OCI-LY7 (cell line): ENCODE measurements around the gene AEBP2. TPM values are rescaled to one million over a fixed set of nuclear protein-coding genes. Genes with fewer than 3 reads are reported as not detected.

ENCODE experiments used
- BruUV-seq: library from RNA; stranded (reverse); fragments of 400-500 nt; replicated peaks from 2 replicates; lab custom pipeline; 2021; lab: Mats Ljungman, UMichigan
- CTCF ChIA-PET: fragments of 300-600 bp; sonication (Branson Sonifier 250); formaldehyde crosslinking; loops from one replicate; lab custom pipeline; 2022; ENCODE audit warnings: antibody characterized with exemption; ENCODE audit not compliant: unreplicated experiment; lab: Charles Lee
- POLR2A ChIA-PET: fragments of 300-600 bp; sonication (Branson Sonifier 250); formaldehyde crosslinking; loops from one replicate; lab custom pipeline; 2022; ENCODE audit warnings: antibody characterized with exemption; lab: Charles Lee
- DNase-seq: peaks from one replicate; pipeline ENCODE4 v3.0.0-alpha.2; 2015; ENCODE audit warnings: low spot score
- H2AFZ ChIP-seq: fragments of 200-600 bp; sonication (generic), shearing (Covaris generic); 2 replicates; pipeline ENCODE4 v1.6.1; 2014; ENCODE audit warnings: mild to moderate bottlenecking, antibody characterized with exemption, low read length, moderate library complexity
- H3K27ac ChIP-seq: fragments of 200-600 bp; sonication (generic); 2 replicates; pipeline ENCODE4 v1.5.1; 2014; ENCODE audit warnings: mixed run types, low read depth, mild to moderate bottlenecking, moderate library complexity, low read length, inconsistent platforms; ENCODE audit not compliant: poor library complexity, severe bottlenecking
- H3K36me3 ChIP-seq: fragments of 200-600 bp; sonication (generic); 2 replicates; pipeline ENCODE4 v1.6.1; 2014; ENCODE audit warnings: mild to moderate bottlenecking, antibody characterized with exemption, low read length, moderate library complexity, mixed read lengths; ENCODE audit not compliant: insufficient read depth
- H3K4me1 ChIP-seq: fragments of 200-600 bp; sonication (generic); 2 replicates; pipeline ENCODE4 v1.5.1; 2014; ENCODE audit warnings: mild to moderate bottlenecking, low read length; ENCODE audit not compliant: insufficient read depth, poor library complexity, severe bottlenecking
- H3K4me2 ChIP-seq: fragments of 200-600 bp; sonication (generic); 2 replicates; pipeline ENCODE4 v1.6.1; 2014; ENCODE audit warnings: mild to moderate bottlenecking, low read length
- H3K4me3 ChIP-seq: fragments of 200-600 bp; sonication (generic); 2 replicates; pipeline ENCODE4 v1.5.1; 2014; ENCODE audit warnings: mild to moderate bottlenecking, low read depth, low read length; ENCODE audit not compliant: poor library complexity, severe bottlenecking
- H3K79me2 ChIP-seq: fragments of 200-600 bp; sonication (generic); 2 replicates; pipeline ENCODE4 v1.6.1; 2016; ENCODE audit warnings: low read depth, mild to moderate bottlenecking, low read length, moderate library complexity, mixed read lengths; ENCODE audit not compliant: insufficient read depth
- H3K9me2 ChIP-seq: fragments of 200-600 bp; sonication (generic); 2 replicates; pipeline ENCODE4 v1.6.1; 2016; ENCODE audit warnings: mild to moderate bottlenecking, low read length, mixed read lengths; ENCODE audit not compliant: insufficient read depth
- H3K9me3 ChIP-seq: fragments of 200-600 bp; sonication (generic); 2 replicates; pipeline ENCODE4 v1.6.1; 2014; ENCODE audit warnings: mild to moderate bottlenecking, mixed run types, low read length, mixed read lengths
- H4K20me1 ChIP-seq: fragments of 200-600 bp; sonication (generic); 2 replicates; pipeline ENCODE4 v1.6.1; 2014; ENCODE audit warnings: mild to moderate bottlenecking, antibody characterized with exemption, low read length, moderate library complexity, mixed read lengths; ENCODE audit not compliant: insufficient read depth
- EZH2phosphoT487 ChIP-seq: fragments of 200-600 bp; sonication (generic); IDR thresholded peaks from 2 replicates; pipeline ENCODE4 v1.6.1; 2018; ENCODE audit warnings: low read depth, borderline replicate concordance, mild to moderate bottlenecking, mixed run types, antibody characterized with exemption, low read length, moderate library complexity, mixed read lengths
- intact Hi-C: fragments of 100-400 bp; cut with micrococcal nuclease; formaldehyde crosslinking; loops from one replicate; pipeline ENCODE4 v1.10.0; 2022; ENCODE audit not compliant: unreplicated experiment
- total RNA-seq, 2 experiments: library from RNA; depleted of rRNA in 1 of 2; stranded (reverse); fragments of >200 nt in 1 of 2; shearing (Covaris generic) in 1 of 2; gene quantifications; 2 replicates each; pipeline ENCODE4 v1.2.3, GENCODE V29; 2014 to 2022
- TF ChIP-seq, protein P1 (sequence below): fragments of 200-600 bp; sonication (generic); conservative IDR thresholded peaks from 2 replicates; pipeline ENCODE4 v1.5.1; 2014; ENCODE audit warnings: mild to moderate bottlenecking, antibody characterized with exemption, low read length, moderate library complexity, mixed read lengths

The AEBP2 gene
- total RNA-seq, 2 experiments from 2014 or later: 21.5 to 59.7 TPM

DNA sequence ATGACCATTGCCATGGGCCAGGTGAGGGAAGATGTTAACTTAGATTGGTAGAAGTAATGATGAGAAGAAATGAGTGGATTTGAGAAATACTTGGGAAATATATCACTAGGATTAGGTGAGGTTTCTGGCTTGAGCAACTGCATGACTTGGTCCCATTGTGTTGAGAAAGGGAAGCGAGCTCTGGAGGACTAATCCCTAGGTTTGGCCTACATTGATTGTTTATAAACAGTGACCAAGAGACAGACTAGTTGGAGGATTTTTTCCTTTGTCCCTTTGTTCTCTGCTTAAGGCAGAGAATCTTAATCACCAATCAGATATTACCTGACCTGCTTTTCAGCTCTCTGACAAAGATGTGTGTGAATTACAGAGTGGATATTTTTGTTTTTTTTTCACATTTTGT lies 100.5 kb downstream of the AEBP2 start:
- Histone ChIP-seq H3K9me2 (no peaks in the 10 kb centered on the region), H3K36me3 (no peaks in the 10 kb centered on the region), H3K79me2 (no peaks in the 10 kb centered on the region), H3K9me3 (peaks cover 9% of the 10 kb centered on the region), H3K27ac (no peak overlapping the region), H2AFZ (no peak overlapping the region), H3K4me3 (no peak overlapping the region), H3K4me1 (no peaks in the 10 kb centered on the region), H3K4me2 (no peak overlapping the region), H4K20me1 (no peaks in the 10 kb centered on the region)
- TF ChIP-seq, protein P1, sequence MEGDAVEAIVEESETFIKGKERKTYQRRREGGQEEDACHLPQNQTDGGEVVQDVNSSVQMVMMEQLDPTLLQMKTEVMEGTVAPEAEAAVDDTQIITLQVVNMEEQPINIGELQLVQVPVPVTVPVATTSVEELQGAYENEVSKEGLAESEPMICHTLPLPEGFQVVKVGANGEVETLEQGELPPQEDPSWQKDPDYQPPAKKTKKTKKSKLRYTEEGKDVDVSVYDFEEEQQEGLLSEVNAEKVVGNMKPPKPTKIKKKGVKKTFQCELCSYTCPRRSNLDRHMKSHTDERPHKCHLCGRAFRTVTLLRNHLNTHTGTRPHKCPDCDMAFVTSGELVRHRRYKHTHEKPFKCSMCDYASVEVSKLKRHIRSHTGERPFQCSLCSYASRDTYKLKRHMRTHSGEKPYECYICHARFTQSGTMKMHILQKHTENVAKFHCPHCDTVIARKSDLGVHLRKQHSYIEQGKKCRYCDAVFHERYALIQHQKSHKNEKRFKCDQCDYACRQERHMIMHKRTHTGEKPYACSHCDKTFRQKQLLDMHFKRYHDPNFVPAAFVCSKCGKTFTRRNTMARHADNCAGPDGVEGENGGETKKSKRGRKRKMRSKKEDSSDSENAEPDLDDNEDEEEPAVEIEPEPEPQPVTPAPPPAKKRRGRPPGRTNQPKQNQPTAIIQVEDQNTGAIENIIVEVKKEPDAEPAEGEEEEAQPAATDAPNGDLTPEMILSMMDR: no peak
- TF ChIP-seq EZH2phosphoT487: no peak
- ChIA-PET POLR2A (interaction anchor here (0.7 kb wide), 1 partner anchor 63 kb away, joined by 3 read pairs; no protein-coding TSS in a partner anchor), CTCF (no interaction called here)
- BruUV-seq: no TSS peak
- intact Hi-C loops: no loop called here
- no peak for DNase-seq

DNA sequence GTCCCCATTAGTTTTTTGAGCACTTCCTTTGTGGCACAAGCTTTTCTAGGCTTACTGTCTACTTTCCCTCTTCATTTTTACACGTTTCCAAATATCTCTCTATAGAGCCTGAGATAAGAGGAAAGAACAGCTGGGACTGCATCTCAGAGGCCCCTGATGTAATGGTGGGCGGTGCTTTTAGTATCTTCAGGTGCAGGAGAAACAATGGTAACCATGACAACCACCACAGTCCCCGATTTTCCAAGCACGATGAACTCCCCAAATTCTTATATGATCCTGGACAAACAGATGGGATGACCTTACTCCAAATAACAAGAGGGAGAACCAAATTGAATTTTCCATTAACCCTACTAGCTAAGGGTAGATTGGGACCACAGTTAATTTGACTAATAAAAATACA lies 103.3 kb downstream of the AEBP2 start:
- H3K79me2 ChIP-seq: no peaks in the 10 kb centered on the region
- no peak overlapping the region for H3K27ac ChIP-seq
- no peaks in the 10 kb centered on the region for H3K36me3 ChIP-seq
- no peak overlapping the region for H3K4me3 ChIP-seq
- no TSS peak for BruUV-seq
- ChIA-PET POLR2A (no interaction called here), CTCF (no interaction called here)
- no peak overlapping the region for H3K4me2 ChIP-seq
- DNase-seq: no peak
- TF ChIP-seq EZH2phosphoT487: no peak
- TF ChIP-seq, protein P1: no peak
- intact Hi-C loops: no loop called here
- no peaks in the 10 kb centered on the region for H3K4me1 ChIP-seq
- H3K9me2 ChIP-seq: no peaks in the 10 kb centered on the region
- no peaks in the 10 kb centered on the region for H3K9me3 ChIP-seq
- H4K20me1 ChIP-seq: no peaks in the 10 kb centered on the region
- no peak overlapping the region for H2AFZ ChIP-seq

DNA sequence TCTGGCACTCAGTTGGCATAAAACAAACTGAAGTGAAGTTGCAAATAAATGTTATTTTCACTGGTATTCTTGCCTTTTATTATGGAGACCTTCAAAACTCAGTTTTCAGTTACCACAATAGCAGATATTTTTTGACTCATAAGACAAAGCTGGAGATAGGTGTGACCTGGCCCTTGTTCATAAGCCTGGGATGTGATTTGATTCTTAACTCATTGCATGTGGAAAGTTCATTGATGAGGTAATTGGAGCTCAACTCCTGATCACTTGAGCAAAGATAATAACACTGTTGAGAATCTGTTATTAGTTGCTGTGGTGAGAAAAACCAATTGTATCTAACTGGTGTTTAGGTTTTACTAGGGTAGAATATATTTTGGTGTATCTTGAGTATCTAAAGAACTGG lies 105.1 kb downstream of the AEBP2 start:
- Histone ChIP-seq H3K4me3 (no peak overlapping the region), H4K20me1 (no peaks in the 10 kb centered on the region), H3K4me1 (no peaks in the 10 kb centered on the region), H3K9me3 (no peaks in the 10 kb centered on the region), H3K4me2 (no peak overlapping the region), H3K27ac (no peak overlapping the region), H3K79me2 (no peaks in the 10 kb centered on the region), H3K9me2 (no peaks in the 10 kb centered on the region), H3K36me3 (no peaks in the 10 kb centered on the region), H2AFZ (no peak overlapping the region)
- TF ChIP-seq, protein P1: no peak
- TF ChIP-seq EZH2phosphoT487: no peak
- BruUV-seq: no TSS peak
- no peak for DNase-seq
- CTCF ChIA-PET: no interaction called here
- POLR2A ChIA-PET: no interaction called here
- intact Hi-C loops: no loop called here
